ENCODE data around the gene PROC.

GRCh38 chr2:127454595-127455565 lies 36.7 kb downstream of the PROC start:
- TF ChIP-seq CTCF (IDR thresholded peaks at IDR 0.05), result no peak
- no peak for TF ChIP-seq TCF7L2 (IDR thresholded peaks at IDR 0.05; ENCODE audit: low read depth, low read length)

Measured in Panc1 (cell line).